H9 (cell line): ENCODE data around the gene CRISPLD2. TPM values are rescaled to one million over a fixed set of nuclear protein-coding genes. Genes with fewer than 3 reads are reported as not detected.

Experiments
- DNase-seq: peaks from one replicate; pipeline ENCODE4 v3.0.0-alpha.2; 2017
- H2AFZ ChIP-seq: one replicate; pipeline ENCODE4 v1.6.1; 2013; ENCODE audit warnings: mild to moderate bottlenecking, low read length, control low read depth, moderate library complexity
- H2AK5ac ChIP-seq: 2 replicates; pipeline ENCODE4 v1.6.1; 2013; ENCODE audit warnings: low read length, control low read depth, mixed read lengths; ENCODE audit not compliant: insufficient read length
- H2BK120ac ChIP-seq: one replicate; pipeline ENCODE4 v1.6.1; 2013; ENCODE audit warnings: low read depth, mild to moderate bottlenecking, low read length, control low read depth, inconsistent platforms; ENCODE audit not compliant: poor library complexity, severe bottlenecking
- H2BK12ac ChIP-seq: 2 replicates; pipeline ENCODE4 v1.6.1; 2013; ENCODE audit warnings: low read length, control low read depth, mixed read lengths, low read depth; ENCODE audit not compliant: insufficient read length
- H2BK15ac ChIP-seq: 2 replicates; pipeline ENCODE4 v1.6.1; 2013; ENCODE audit warnings: low read depth, low read length, control low read depth
- H2BK20ac ChIP-seq: one replicate; pipeline ENCODE4 v1.6.1; 2013; ENCODE audit warnings: low read depth, mild to moderate bottlenecking, low read length, control low read depth, inconsistent platforms; ENCODE audit not compliant: poor library complexity, severe bottlenecking
- H2BK5ac ChIP-seq: 2 replicates; pipeline ENCODE4 v1.6.1; 2013; ENCODE audit warnings: low read length, control low read depth, mixed read lengths; ENCODE audit not compliant: insufficient read length
- H3K14ac ChIP-seq: 2 replicates; pipeline ENCODE4 v1.6.1; 2013; ENCODE audit warnings: low read length, control low read depth; ENCODE audit not compliant: insufficient read depth
- H3K18ac ChIP-seq: 2 replicates; pipeline ENCODE4 v1.6.1; 2013; ENCODE audit warnings: low read depth, mild to moderate bottlenecking, mixed read lengths, low read length, control low read depth; ENCODE audit not compliant: insufficient read length
- H3K23ac ChIP-seq: 2 replicates; pipeline ENCODE4 v1.6.1; 2013; ENCODE audit warnings: low read length, control low read depth, mixed read lengths, low read depth; ENCODE audit not compliant: insufficient read length
- H3K23me2 ChIP-seq: 2 replicates; pipeline ENCODE4 v1.6.1; 2013; ENCODE audit warnings: low read depth, mild to moderate bottlenecking, mixed read lengths, low read length, control low read depth; ENCODE audit not compliant: insufficient read length, poor library complexity, severe bottlenecking
- H3K27ac ChIP-seq: 2 replicates; pipeline ENCODE4 v1.5.1; 2013; ENCODE audit warnings: low read length, control low read depth, mixed read lengths, low read depth; ENCODE audit not compliant: insufficient read length
- H3K27me3 ChIP-seq: 2 replicates; pipeline ENCODE4 v1.6.1; 2013; ENCODE audit warnings: low read length, control low read depth, inconsistent platforms; ENCODE audit not compliant: insufficient read depth
- H3K4ac ChIP-seq: 2 replicates; pipeline ENCODE4 v1.6.1; 2013; ENCODE audit warnings: low read depth, mild to moderate bottlenecking, control low read depth, inconsistent platforms, low read length, moderate library complexity
- H3K4me1 ChIP-seq: 2 replicates; pipeline ENCODE4 v1.6.1; 2013; ENCODE audit warnings: low read length, control low read depth, inconsistent platforms; ENCODE audit not compliant: insufficient read depth
- H3K4me2 ChIP-seq: 2 replicates; pipeline ENCODE4 v1.6.1; 2013; ENCODE audit warnings: low read length, control low read depth, mixed read lengths; ENCODE audit not compliant: insufficient read length, insufficient read depth
- H3K56ac ChIP-seq: 2 replicates; pipeline ENCODE4 v1.6.1; 2013; ENCODE audit warnings: low read depth, mild to moderate bottlenecking, mixed read lengths, low read length, control low read depth; ENCODE audit not compliant: insufficient read length
- H3K79me1 ChIP-seq: 2 replicates; pipeline ENCODE4 v1.6.1; 2013; ENCODE audit warnings: low read depth, mild to moderate bottlenecking, moderate library complexity, low read length, control low read depth, inconsistent platforms; ENCODE audit not compliant: insufficient read depth, poor library complexity, severe bottlenecking
- H3K79me2 ChIP-seq: 2 replicates; pipeline ENCODE4 v1.6.1; 2013; ENCODE audit warnings: low read length, control low read depth, inconsistent platforms; ENCODE audit not compliant: insufficient read depth
- H3K9ac ChIP-seq: 2 replicates; pipeline ENCODE4 v1.6.1; 2013; ENCODE audit warnings: low read length, control low read depth, mixed read lengths; ENCODE audit not compliant: insufficient read length; ENCODE audit errors: extremely low read depth
- H3K9me3 ChIP-seq: one replicate; pipeline ENCODE4 v1.6.1; 2013; ENCODE audit warnings: low read depth, low read length, inconsistent platforms; ENCODE audit not compliant: control insufficient read depth
- H3T11ph ChIP-seq: one replicate; pipeline ENCODE4 v1.6.1; 2013; ENCODE audit warnings: mild to moderate bottlenecking, low read length, control low read depth, inconsistent platforms
- H4K20me1 ChIP-seq: one replicate; pipeline ENCODE4 v1.6.1; 2013; ENCODE audit not compliant: control insufficient read depth, insufficient read length, insufficient read depth
- H4K5ac ChIP-seq: 2 replicates; pipeline ENCODE4 v1.6.1; 2013; ENCODE audit warnings: low read depth, mild to moderate bottlenecking, mixed read lengths, low read length, control low read depth; ENCODE audit not compliant: insufficient read length
- H4K8ac ChIP-seq: replicated peaks from 2 replicates; pipeline ENCODE4 v1.6.1; 2013; ENCODE audit warnings: low read length, control low read depth, mixed read lengths, low read depth; ENCODE audit not compliant: insufficient read length
- H4K91ac ChIP-seq: 2 replicates; pipeline ENCODE4 v1.6.1; 2013; ENCODE audit warnings: low read depth, mild to moderate bottlenecking, moderate library complexity, mixed read lengths, low read length, control low read depth; ENCODE audit not compliant: insufficient read length
- H3K27ac Mint-ChIP-seq, 3 experiments: 2 replicates in 2 of 3; 3 replicates in 1 of 3; pipeline ENCODE4 v1.8.0; 2020 to 2021; ENCODE audit warnings: mixed read lengths in 3 of 3, mild to moderate bottlenecking in 1 of 3, moderate library complexity in 1 of 3
- H3K27me3 Mint-ChIP-seq: 2 replicates; pipeline ENCODE4 v1.8.0; 2021; ENCODE audit warnings: low read depth, mild to moderate bottlenecking, moderate library complexity, mixed read lengths
- H3K36me3 Mint-ChIP-seq, 3 experiments: 2 replicates in 2 of 3; 3 replicates in 1 of 3; pipeline ENCODE4 v1.8.0; 2020 to 2021; ENCODE audit warnings: low read depth in 3 of 3, mixed read lengths in 3 of 3; ENCODE audit not compliant: insufficient read depth in 1 of 3
- H3K4me1 Mint-ChIP-seq, 2 experiments: 2 replicates each; pipeline ENCODE4 v1.8.0; 2020; ENCODE audit warnings: mixed read lengths in 2 of 2
- H3K4me3 Mint-ChIP-seq, 2 experiments: 2 replicates in 1 of 2; 3 replicates in 1 of 2; pipeline ENCODE4 v1.8.0; 2020 to 2021; ENCODE audit warnings: mild to moderate bottlenecking in 2 of 2, mixed read lengths in 2 of 2, moderate library complexity in 1 of 2
- H3K9me3 Mint-ChIP-seq, 2 experiments: 2 replicates in 1 of 2; 3 replicates in 1 of 2; pipeline ENCODE4 v1.8.0; 2020; ENCODE audit warnings: mild to moderate bottlenecking in 2 of 2, mixed read lengths in 2 of 2, moderate library complexity in 1 of 2
- WGBS: extraction: QIAGEN DNeasy Blood & Tissue Kit; methylation state at CpG from one replicate; pipeline ENCODE4 v1.1.7; 2013; ENCODE audit warnings: missing lambda C conversion rate, low lambda C conversion rate, mixed read lengths; ENCODE audit not compliant: insufficient read length; ENCODE audit errors: extremely low coverage; 5-methylcytosine and 5-hydroxymethylcytosine counted together
- total RNA-seq: library from RNA; stranded (reverse); gene quantifications from 2 replicates; pipeline ENCODE4 v1.2.1, GENCODE V29; 2021
- TF ChIP-seq, protein P1 (sequence below): fragments of 200-600 bp; sonication (generic); conservative IDR thresholded peaks from 3 replicates; pipeline ENCODE4 v1.8.0; 2021; ENCODE audit warnings: antibody characterized with exemption, mild to moderate bottlenecking

CRISPLD2 gene
- total RNA-seq, 1 experiment from 2014 or later, result 2.3 TPM

DNA sequence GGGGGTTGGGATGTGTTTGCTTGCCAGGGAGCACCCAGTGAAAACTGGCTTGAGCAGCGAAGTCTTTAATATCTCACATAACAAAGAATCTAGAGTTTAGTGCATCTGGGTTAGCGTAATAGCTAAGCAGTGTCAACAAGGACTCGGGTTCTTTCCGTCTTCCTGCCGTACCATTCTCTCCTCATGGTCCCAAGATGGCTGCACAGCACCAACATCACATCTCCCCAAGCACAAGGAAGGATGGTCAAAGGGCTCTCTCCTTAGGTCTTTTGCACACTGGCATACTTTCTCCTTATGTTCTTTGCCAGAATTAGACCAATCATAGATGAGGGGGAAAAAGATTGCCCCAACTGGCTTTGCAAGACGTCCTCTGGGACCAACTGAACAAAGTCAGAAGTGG lies 30.9 kb downstream of the CRISPLD2 start:
- no peak overlapping the region for H2BK15ac ChIP-seq
- no peak overlapping the region for H4K5ac ChIP-seq
- no peak overlapping the region for H3K27ac ChIP-seq
- no peak overlapping the region for H3K56ac ChIP-seq
- Mint-ChIP-seq H3K36me3 (peaks cover 0 to 13% (median 4%) of the 10 kb centered on the region in 3 experiments; a peak in 4 of 7 replicates), H3K9me3 (no peaks in the 10 kb centered on the region), H3K4me3 (no peak overlapping the region), H3K4me1 (peaks cover 17 to 28% of the 10 kb centered on the region in 2 experiments), H3K27me3 (peaks cover 41% of the 10 kb centered on the region), H3K27ac (no peak overlapping the region)
- no peak overlapping the region for H3T11ph ChIP-seq
- H2BK5ac ChIP-seq, result no peak overlapping the region
- no peak overlapping the region for H4K8ac ChIP-seq
- H4K91ac ChIP-seq, result no peak overlapping the region
- H3K9ac ChIP-seq, result no peak overlapping the region
- H3K23me2 ChIP-seq, result no peaks in the 10 kb centered on the region
- no peak overlapping the region for H3K4ac ChIP-seq
- no peak overlapping the region for H3K23ac ChIP-seq
- no CpG with 5 or more reads among the region's 6 CpGs for WGBS
- H4K20me1 ChIP-seq, result no peaks in the 10 kb centered on the region
- no peak overlapping the region for H3K4me2 ChIP-seq
- TF ChIP-seq, protein P1, sequence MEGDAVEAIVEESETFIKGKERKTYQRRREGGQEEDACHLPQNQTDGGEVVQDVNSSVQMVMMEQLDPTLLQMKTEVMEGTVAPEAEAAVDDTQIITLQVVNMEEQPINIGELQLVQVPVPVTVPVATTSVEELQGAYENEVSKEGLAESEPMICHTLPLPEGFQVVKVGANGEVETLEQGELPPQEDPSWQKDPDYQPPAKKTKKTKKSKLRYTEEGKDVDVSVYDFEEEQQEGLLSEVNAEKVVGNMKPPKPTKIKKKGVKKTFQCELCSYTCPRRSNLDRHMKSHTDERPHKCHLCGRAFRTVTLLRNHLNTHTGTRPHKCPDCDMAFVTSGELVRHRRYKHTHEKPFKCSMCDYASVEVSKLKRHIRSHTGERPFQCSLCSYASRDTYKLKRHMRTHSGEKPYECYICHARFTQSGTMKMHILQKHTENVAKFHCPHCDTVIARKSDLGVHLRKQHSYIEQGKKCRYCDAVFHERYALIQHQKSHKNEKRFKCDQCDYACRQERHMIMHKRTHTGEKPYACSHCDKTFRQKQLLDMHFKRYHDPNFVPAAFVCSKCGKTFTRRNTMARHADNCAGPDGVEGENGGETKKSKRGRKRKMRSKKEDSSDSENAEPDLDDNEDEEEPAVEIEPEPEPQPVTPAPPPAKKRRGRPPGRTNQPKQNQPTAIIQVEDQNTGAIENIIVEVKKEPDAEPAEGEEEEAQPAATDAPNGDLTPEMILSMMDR, result no peak
- no peak for DNase-seq
- H3K9me3 ChIP-seq, result no peaks in the 10 kb centered on the region
- H2BK12ac ChIP-seq, result no peak overlapping the region
- H2AK5ac ChIP-seq, result no peak overlapping the region
- H2BK20ac ChIP-seq, result no peak overlapping the region
- no peaks in the 10 kb centered on the region for H3K27me3 ChIP-seq
- H3K4me1 ChIP-seq, result peaks cover 3% of the 10 kb centered on the region; the same call in 1 of the 2 replicates
- H3K14ac ChIP-seq, result no peak overlapping the region
- no peak overlapping the region for H2BK120ac ChIP-seq
- no peak overlapping the region for H3K18ac ChIP-seq
- H3K79me1 ChIP-seq, result no peaks in the 10 kb centered on the region
- H3K79me2 ChIP-seq, result no peaks in the 10 kb centered on the region
- no peak overlapping the region for H2AFZ ChIP-seq
